Gastroesophageal sphincter (tissue), 3 donors: ENCODE results near the gene ZXDB.

ENCODE experiments used
- CTCF ChIP-seq, 4 experiments: fragments of 200-600 bp in 2 of 4; fragments of 450-650 bp in 2 of 4; sonication (generic) in 1 of 4; IDR thresholded peaks; one replicate each; pipeline ENCODE4 v1.5.1; 2017 to 2019; ENCODE audit warnings: antibody characterized with exemption in 4 of 4, mild to moderate bottlenecking in 2 of 4, moderate library complexity in 2 of 4
- EP300 ChIP-seq: sonication (generic); formaldehyde crosslinking; IDR thresholded peaks from one replicate; pipeline ENCODE4 v1.6.1; 2017; ENCODE audit warnings: antibody characterized with exemption, mild to moderate bottlenecking
- POLR2A ChIP-seq, 2 donors: fragments of 450-650 bp; IDR thresholded peaks; one replicate each; pipeline ENCODE4 v1.6.1; 2017; ENCODE audit warnings: antibody characterized with exemption in 2 of 2, mild to moderate bottlenecking in 2 of 2, moderate library complexity in 1 of 2
- POLR2AphosphoS5 ChIP-seq: sonication (generic); formaldehyde crosslinking; IDR thresholded peaks from one replicate; pipeline ENCODE4 v1.6.1; 2017; ENCODE audit warnings: antibody characterized with exemption

GRCh38 chrX:57586360-57586759 is 5.5 kb upstream of the ZXDB start:
- no peak for TF ChIP-seq CTCF (IDR thresholded peaks at IDR 0.05)
- no peak for TF ChIP-seq POLR2A (IDR thresholded peaks at IDR 0.05)
- no peak for TF ChIP-seq EP300
- no peak for TF ChIP-seq POLR2AphosphoS5
